NCI-H2171 treated with DMSO at 0.1 percent for 48 hours (cell line): ENCODE data around the gene ATP2B2.
"Not testable (repeated sequence)": the region's sequence is repeated elsewhere in the genome, so short reads cannot be mapped to it uniquely, and the experiment has no call there.

Source experiments
- DNase-seq: peaks from one replicate; lab custom pipeline; 2025; lab: John Stamatoyannopoulos, UW

The ATP2B2 gene

GRCh38 chr3:10321630-10322351 is 183.6 kb downstream of the ATP2B2 start:
- DNase-seq = no peak

GRCh38 chr3:10320320-10320677 is 185.1 kb downstream of the ATP2B2 start:
- DNase-seq = no peak

- no peak for DNase-seq
These were observed 185.6 kb downstream of the ATP2B2 start for GRCh38 chr3:10319804-10320203.

- no peak for DNase-seq
These were observed 186.1 kb downstream of the ATP2B2 start for GRCh38 chr3:10319251-10319650.

DNA sequence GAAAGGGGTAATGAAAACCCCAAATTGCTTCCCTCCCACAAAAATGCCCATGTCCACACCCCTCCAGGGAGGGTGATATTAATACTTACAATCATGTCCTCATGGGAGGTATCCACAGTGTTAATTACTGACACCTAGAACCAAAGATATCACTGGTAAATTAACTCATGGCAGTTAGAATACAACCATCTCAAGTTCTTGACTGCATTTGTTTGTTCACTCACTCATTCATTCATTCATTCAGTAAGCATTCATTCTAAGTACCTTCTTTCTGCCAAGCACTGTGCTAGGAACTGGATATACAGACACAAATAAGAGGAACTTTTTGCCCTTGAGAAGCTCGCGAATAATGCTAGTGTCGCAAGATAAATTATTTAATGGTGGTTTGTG is 187.4 kb downstream of the ATP2B2 start:
- DNase-seq = no peak

DNA sequence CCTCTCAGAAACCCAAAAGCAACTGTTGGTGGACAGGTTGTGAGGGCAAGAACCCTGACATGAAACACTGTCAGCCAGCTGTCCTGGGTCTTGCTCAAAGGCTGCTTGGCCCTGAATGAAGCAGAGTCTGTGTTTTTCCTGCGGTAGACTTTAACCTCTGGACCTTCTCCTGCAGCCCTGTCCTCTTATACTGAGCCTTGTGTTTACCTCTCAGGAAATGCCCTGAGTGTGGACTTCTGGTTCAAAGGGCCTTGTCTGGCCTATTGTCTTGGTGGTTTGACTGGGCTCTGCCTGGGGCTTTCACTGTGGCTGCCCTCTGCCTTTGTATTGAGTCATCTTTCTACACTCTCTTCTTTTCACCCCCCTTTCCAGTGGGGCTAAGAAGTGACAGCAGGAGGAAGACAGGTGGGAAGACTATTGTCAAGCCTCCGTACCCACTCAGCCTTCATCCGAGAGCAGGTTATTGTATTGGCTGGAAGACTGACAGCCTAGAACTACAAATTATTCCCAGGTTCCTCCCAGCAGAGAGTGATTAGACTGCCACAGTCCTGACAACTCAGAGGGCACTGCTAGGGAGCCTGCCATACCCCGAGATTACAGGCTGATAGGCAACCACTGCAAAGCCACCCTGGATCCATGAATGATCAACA is 187.9 kb downstream of the ATP2B2 start:
- no peak for DNase-seq

DNA sequence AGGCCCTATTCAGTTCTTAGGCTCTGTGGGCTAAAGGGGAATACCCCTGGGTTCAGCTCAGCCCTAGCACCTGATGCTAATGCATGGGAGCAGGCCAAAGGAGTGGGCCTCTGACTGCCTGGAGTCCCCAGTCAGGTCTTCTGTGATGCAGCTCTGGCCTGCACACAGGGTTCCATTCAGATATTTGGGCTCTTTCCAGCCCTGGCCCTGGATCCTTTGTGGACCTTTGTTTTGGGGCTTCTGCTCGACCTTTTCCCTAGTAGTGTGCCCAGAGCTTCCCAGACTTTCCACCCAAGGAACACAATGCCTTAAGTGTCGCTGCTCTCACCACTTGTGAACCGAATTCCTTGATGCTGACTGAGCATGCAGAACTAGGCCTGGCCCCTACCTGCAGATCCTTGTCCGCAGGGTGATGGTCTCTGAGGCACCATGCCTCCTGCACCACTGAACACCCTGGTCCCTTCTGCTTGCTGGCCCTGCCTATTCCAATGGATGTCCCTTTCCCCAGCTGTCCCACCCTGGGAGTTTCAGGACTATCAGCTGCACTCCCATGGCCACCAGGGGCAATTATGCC is 189.5 kb downstream of the ATP2B2 start:
- no peak for DNase-seq

GRCh38 chr3:10315101-10315500 is 190.3 kb downstream of the ATP2B2 start:
- DNase-seq = no peak

GRCh38 chr3:10312861-10313260 is 192.5 kb downstream of the ATP2B2 start:
- no peak for DNase-seq

DNA sequence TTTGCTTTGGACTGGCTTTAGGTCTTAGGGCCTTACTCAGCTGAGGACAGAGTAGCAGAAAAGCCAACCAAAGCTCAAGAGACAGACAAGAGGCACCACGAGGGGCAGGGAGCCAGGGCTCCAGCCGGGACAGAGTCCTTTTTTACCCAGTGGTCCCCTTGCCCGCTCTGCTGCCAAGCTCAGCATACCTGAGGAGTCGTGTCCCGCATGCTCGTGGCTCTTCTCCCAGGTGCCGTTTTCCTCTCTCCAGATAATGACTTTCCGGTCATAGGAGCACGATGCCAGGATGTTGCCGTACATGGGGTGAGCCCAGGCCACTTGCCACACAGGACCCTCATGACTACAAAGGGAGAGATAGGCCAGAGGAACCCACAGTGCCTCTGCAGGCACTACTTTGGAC is 193.0 kb downstream of the ATP2B2 start:
- no peak for DNase-seq

DNA sequence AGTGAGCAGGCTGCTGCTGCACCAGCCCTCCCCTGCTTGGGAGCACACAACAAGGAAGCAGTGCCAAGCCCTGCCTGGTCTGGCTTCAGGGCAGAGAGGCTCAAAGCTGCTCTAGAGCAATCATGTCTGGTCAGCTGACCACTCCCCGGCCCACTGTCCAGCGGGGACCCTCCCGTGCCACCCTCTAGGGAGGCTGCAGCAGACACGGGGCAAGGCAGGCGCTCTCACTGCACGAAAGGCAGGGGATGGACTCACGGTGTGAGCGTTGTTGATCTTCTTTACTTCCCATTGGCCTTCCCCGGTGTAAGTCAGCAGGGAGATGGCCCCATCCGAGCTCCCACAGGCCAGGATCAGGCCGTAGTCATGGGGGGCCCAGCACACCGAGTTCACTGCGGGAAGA is 193.7 kb downstream of the ATP2B2 start:
- DNase-seq = no peak

DNA sequence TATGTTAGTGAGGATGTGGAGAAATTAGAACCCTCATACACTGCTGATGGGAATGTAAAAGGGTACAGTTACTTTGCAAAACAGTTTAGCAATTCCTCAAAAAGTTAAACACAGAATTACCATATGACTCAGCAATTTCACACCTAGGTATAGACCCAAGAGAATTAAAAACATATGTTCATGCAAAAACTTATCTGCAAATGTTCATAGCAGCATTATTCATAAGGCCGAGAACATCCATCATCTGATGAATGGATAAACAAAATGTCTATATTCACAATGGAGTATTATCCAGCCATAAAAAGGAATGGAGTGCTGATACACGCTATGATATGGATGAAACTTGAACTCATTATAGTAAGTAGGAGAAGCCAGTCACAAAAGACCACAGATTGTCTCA is 194.8 kb downstream of the ATP2B2 start:
- no peak for DNase-seq

DNA sequence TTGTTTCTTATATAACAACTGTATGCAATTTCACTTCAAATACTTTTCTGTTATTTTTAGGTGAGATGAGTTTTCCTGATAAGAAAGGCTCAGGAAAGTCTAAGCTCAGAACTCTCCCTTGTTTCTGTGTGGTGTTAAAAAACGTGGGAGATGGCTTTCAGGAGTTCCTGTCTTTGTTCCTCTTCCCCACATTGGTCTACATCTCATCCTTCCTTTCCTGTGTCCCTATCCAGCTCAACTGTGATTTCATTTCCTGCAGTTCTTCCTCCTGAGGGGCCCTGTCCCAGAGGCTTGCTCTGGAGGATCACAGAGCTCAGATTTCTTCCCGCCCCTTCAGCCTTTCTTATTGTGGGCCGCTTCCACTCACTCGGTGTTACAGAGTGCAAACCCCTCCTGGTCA is 195.7 kb downstream of the ATP2B2 start:
- no peak for DNase-seq

- DNase-seq = no peak
These were observed 196.7 kb downstream of the ATP2B2 start for GRCh38 chr3:10308678-10309077.

DNA sequence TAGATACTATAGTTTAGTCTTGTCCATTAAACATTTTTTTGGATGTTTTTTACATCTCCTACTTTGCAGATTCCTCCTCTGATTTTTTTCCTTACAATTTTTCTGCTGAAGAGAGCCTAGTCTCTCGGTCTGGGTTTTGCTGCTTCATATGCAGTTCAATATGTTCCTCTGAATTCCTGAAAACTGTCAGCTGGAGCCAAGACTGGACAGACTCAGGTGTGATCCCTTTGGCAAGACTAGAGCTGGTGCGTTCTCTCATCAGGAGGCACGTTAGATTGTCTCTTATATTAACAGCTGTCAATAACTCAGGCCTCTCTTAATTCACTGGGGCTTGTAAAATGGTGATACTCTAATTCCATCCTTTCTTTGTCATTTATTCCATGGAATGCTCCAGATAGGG is 199.2 kb downstream of the ATP2B2 start:
- peak; percentile 7 for DNase-seq

GRCh38 chr3:10305331-10305902 is 200.0 kb downstream of the ATP2B2 start:
- DNase-seq = peak; percentile 82

- no peak for DNase-seq
These were observed 200.5 kb downstream of the ATP2B2 start for GRCh38 chr3:10304905-10305304.

GRCh38 chr3:10303785-10304184 is 201.6 kb downstream of the ATP2B2 start:
- no peak for DNase-seq

GRCh38 chr3:10303105-10303504 is 202.3 kb downstream of the ATP2B2 start:
- DNase-seq = no peak

DNA sequence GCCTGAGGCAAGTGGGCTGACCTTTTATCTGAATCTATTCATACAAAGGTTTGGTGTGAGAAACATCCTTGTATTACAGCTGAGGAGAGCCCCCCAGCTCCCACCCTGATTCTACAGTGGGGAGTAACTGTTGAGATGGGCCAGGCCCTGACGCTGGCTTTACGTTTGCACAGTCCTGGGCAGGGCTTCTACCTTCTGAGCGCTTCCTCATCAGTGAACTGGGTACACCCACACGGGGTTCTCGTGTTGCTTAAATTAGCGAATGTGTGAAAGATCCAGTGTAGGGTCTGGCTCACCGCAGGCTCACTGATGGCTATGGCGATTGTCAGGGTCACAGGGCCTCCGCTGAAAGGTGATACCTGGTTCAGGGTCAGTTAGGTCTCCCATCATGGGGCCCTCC is 205.3 kb downstream of the ATP2B2 start:
- no peak for DNase-seq

GRCh38 chr3:10299679-10300078 is 205.7 kb downstream of the ATP2B2 start:
- DNase-seq = no peak

DNA sequence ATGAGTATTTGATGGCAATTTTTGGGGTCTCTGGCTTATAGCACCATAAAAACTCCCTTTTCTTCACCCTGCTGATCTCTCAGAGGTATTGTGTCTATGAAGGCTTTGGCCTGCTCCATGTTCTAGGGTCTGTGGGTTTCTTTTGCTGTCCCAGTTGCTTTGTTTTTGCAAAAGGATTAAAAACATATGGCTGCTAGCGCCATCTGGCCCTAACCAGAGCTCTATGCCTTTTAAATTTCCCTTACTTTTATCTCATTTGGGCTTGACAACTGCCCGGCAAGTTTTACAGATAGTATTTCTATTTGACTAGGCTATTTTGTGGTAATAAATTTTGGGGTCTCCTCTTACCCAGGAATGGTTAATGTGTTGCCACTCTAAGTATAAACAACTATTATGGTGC is 206.2 kb downstream of the ATP2B2 start:
- DNase-seq = peak; percentile 6

DNA sequence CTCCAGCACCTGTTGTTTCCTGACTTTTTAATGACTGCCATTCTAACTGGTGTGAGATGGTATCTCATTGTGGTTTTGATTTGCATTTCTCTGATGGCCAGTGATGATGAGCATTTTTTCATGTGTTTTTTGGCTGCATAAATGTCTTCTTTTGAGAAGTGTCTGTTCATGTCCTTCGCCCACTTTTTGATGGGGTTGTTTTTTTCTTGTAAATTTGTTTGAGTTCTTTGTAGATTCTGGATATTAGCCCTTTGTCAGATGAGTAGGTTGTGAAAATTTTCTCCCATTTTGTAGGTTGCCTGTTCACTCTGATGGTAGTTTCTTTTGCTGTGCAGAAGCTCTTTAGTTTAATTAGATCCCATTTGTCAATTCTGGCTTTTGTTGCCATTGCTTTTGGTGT is 207.3 kb downstream of the ATP2B2 start:
- DNase-seq = not testable (repeated sequence)
